Measurements from ENCODE around the gene SEC22C. TPM values are rescaled to one million over a fixed set of nuclear protein-coding genes. Genes with fewer than 3 reads are reported as not detected.

Gene SEC22C
- total and polyA plus RNA-seq, 2 of the 13 experiments (the other 11 are each of a cell fraction or from before 2014, with no cell fraction given), result 20.0 to 40.0 TPM

- TF ChIP-seq ZNF142 (CRISPR knock-in tag; IDR thresholded peaks at IDR 0.05) (no peak), ZNF709 (CRISPR knock-in tag; IDR thresholded peaks at IDR 0.05) (no peak), ARID5B (CRISPR knock-in tag; IDR thresholded peaks at IDR 0.05) (no peak), ZNF576 (CRISPR knock-in tag; IDR thresholded peaks at IDR 0.05) (no peak), ZNF619 (CRISPR knock-in tag; IDR thresholded peaks at IDR 0.05) (no peak), NR2F1 (CRISPR knock-in tag; IDR thresholded peaks at IDR 0.05) (no peak), CBFB (CRISPR knock-in tag; IDR thresholded peaks at IDR 0.05) (no peak), NRL (CRISPR knock-in tag; IDR thresholded peaks at IDR 0.05; ENCODE audit: borderline replicate concordance) (no peak), SP4 (CRISPR knock-in tag; IDR thresholded peaks at IDR 0.05) (peak; percentile 68), NR2F2 (IDR thresholded peaks at IDR 0.05; ENCODE audit: borderline replicate concordance, low read depth) (no peak)
These were observed 79.1 kb downstream of the SEC22C start, which contains the start of gene VIPR1 (continued) for GRCh38 chr3:42502429-42503250.

Data from HepG2 (cell line).